Activated naive CD8-positive, alpha-beta T cell treated with anti-CD3 and anti-CD28 coated beads, Interleukin-2, amount 50 U/mL, for 16 hours (primary cell): Measurements from ENCODE around the gene CRMP1.

Experiments used
- DNase-seq: peaks from one replicate; pipeline ENCODE4 v3.0.0-alpha.2; 2020; ENCODE audit warnings: low read depth, low spot score

CRMP1 gene

DNA sequence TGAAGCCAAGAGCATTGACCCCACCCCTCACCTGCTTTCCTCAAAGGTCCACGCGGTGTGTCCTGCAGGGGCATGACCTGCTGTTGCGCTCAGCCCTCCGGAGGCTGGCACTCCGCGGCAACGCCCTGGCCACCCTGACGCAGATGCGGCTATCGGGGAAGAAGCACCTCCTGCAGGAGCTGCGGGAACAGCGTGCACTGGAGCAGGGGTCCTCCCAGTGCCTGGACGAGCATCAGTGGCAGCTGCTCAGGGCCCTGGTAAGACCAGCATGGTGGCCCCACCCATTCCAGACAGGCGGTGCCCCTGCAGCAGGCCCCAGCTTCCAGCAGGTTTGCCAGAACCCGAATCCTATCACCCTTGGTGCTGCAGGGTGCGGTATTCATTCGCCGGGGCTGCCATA is 95.9 kb downstream of the CRMP1 start:
- no peak for DNase-seq

DNA sequence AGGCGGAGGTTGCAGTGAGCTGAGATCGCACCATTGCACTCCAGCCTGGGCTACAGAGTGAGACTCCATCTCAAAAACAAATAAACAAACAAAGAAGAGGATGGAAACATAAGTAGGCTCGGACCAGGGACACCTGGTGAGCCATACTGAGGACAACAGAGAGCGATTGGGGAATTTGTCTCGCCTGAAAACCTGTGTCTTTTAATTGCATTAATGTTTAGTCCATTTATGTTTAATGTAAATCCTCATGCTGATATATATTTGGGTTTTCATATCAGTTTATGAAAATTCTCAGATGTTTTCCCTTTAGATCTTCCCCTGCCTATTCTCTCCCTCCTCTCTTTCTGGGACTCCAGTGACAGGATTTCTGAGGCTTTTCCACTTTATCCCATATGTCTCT is 97.3 kb downstream of the CRMP1 start:
- no peak for DNase-seq

DNA sequence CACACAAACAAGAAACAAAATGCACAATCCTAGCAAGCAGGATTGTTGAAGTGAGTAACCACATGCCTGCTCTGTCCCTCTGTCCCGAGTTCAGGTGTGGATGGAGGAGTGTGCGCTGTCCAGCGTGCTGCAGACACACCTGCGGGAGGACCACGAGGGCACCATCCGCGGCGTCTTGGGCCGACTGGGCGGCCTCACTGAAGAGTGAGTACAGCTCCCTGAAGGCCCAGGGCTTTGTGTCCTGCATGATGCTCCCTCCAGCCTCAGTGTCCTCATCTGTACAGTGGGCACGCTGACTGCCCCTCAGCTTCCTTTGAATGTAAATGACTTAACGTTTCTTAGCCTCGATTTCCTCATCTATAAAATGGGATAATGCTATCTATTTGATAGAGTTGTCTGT is 99.4 kb downstream of the CRMP1 start:
- DNase-seq: no peak

DNA sequence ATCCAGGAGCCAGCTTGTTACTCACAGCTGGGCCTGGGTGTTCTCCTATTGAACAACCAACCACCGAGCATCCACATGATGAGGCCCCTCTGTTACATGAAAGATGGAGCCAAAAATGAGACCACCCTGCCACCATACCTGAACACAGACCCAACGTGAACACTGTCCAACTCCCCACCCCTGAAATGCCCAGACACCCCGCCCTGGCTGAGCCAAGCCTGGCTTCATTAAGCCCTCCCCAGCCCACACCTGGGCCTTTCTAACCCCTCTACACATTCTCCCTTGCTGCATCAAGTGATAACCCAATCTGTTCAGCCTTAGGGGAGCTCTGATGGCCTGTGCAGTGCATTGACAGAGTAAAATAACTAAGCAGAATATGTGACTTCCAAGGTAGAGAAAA is 101.2 kb downstream of the CRMP1 start:
- no peak for DNase-seq

DNA sequence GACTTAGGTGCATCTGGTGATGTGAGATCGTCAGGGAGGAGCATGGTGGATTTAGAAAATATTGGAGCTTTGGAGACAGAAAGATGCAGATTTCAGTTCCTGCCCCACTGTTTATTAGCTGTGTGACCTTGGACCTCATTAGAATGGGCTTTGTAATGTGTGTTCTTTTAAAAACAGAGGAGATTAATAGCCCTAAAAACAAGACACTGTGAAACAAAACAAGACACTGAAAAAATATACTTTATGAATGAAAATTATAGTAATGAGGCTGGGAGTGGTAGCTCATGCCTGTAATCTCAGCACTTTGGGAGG is 102.4 kb downstream of the CRMP1 start:
- DNase-seq: no peak

DNA sequence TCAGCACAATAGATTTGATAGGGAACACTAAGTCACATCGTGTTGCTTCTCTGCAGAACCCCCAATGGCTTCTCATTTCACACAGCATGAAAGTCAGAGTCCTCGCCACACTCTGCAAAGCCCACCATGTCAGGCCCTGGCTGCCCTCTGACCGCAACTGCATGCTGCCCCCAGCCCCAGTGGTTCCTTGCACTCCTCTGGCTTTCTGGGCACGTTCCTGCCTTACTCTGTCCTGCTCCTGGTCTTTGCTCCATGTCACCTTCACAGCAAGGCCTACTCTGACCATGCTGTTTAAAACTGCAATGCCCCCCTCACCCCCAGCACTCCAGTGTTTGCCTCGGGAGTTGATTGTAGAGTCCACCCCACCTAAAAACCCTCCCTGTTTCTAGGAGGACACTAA is 103.7 kb downstream of the CRMP1 start:
- no peak for DNase-seq

DNA sequence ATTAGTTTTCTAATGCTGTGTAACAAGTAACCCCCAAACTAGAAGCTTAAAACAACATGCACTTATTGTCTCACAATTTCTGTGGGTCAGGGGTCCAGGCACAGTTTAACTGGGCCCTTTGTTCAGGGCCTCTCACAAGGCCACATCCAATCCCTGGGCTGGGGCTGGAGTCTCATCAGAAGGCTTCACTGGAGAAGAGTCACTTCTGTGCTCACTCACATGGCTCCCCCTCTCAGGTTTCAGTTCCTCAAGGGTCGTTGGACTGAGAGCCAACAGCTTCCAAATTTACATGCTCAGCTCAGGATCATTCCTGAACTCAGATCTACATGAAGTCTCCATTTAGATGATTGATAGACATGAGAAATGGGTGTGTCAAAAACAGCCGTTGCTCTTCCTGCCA is 104.7 kb downstream of the CRMP1 start:
- DNase-seq: no peak

DNA sequence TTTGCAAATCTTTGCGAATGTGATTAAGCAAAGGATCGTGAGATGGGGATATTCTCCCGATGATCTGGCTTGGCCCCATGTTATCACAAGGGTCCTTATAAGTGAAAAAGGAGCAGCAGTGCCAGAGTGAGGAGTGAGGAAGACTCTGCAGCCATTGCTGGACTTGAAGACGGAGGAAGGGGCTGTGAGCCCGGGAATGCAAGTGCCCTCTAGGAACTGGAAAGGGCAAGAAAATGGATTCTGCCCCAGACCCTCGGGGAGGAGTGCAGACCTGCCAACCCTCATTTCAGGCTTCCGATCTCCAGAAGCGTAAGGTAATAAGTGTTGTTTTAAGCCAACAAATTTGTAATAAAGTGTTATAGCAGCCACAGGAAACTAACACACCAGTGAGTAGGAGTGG is 105.6 kb downstream of the CRMP1 start:
- no peak for DNase-seq

DNA sequence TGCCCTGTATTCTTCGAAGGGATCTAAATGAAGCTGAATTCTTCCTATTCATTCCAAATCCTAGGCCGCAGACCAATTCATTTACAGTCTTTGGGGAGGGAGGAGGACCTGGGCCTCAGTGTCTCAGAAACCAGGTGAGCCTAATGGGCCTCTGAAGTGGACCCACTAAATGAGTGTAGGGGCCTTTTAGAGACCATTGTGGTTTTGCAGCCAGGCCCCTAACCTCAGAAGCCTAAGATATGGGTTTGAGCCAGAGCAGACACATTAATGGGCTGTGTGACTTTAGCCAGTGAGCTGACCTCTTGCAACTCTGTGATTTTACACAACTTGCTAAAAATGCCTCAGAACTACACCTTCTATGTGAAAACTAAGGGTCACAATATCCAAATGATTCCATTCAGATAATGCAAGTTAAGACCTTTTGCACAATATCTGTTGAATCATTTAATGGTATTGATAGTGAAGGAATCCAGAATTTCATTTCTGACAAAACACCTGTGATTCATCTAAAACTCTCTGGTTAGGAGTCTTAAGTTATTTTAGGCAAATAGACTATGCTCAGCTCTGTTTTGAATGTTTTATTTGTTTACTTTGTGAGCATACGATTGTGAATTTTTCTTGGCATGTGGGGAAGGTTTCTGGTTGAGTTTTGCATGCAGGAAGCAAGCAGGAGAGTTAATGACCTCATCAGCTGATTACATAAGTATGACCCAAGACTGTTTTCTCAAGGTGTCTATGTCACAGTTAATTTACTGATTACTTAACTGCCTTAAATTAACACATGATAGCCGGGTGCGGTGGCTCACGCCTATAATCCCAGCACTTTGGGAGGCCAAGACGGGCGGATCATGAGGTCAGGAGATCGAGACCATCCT is 106.8 kb downstream of the CRMP1 start:
- DNase-seq: no peak

DNA sequence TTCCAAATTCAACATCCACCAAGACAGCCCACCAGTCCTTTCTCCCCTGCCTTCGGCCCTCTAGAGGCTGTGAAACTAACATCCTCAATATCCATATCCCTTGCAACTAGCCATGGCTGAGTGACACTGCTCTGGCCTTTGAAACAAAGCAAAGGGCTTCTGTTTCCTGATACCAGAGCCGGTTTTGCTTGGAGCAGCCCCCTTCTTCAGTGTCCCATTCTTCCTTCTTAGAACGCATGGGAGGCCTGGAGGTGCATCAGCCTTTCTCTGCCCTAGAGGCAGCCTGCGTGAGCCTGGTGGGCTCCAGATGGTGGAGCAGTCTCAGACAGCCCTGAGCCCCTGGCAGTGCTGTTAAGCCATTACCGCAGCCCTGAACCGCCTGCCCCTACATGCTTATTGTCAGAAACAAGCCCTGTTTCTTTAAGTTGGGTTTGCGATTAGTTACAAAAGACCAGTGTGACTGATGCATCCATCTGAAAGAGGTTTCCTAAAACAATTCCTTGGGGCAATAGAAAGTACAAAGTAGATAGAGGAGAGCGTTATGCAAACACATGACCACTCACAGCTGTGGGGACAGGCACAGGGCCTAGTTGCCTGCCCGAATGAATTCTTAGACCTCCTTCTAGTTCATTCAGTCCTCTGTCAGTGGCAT is 107.8 kb downstream of the CRMP1 start:
- DNase-seq: no peak

DNA sequence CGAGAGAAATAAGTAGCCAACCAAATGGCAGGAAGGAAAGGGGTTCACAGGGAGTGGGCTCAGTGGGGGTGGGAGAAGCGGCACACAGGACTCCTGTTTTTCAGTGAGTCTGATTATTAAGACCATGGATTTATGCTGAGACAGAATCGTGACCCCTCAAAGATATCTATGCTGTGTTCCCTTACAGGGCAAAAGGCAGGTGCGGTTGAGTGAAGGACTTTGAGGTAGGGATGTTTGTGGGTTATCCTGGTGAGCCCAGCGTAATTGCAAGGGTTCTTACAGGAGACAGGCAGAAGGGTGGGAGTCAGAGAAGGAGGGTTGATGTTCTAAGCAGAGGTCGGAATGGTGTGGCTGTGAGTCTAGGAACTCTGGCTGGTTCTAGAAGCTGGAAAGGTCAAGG is 108.9 kb downstream of the CRMP1 start:
- DNase-seq: no peak

DNA sequence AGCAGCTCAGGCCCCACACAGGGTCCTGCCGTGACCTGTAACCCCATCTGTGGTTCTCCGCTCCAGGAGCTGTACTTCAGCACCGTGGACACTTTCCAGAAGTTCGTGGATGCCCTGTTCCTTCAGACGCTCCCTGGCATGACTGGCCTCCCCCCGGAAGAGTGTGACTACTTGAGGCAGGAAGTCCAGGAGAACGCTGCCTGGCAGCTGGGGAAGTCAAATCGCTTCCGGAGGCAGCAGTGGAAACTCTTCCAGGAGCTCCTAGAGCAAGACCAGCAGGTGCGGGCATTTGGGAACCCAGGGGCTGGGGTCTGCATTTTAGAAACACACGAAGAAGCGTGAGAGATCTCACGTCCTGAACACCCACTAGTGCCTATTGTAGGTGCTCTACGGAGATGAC is 109.4 kb downstream of the CRMP1 start:
- DNase-seq: no peak

DNA sequence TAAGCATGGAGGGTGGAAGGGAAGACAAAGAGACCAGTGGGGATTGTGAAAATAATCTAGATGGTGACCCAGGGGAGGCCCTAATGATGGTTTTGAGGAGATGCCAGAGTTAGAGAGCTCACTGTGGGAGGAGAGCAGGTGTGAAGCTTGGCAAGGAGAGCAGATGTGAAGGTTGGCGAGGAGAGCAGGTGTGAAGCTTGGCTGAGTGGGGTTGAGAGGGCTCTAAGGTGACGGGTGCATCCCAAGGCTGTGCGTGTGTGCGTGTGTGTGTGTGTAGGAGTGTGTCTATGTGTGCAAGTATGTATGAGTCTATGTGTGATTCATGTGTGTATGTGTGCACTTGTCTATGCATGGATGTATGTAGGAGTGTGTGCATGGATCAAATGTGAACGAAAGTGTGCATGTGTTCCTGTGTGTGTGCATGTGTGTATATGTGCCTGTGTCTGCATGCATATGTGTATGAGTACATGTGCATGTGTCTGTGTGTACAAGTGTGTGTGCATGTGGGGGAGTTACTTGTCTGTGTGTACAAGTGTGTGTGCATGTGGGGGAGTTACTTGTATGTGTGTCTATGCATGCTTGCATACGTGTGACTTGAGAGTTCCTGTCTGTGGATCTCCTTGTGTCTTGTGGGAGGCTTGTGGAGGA is 109.9 kb downstream of the CRMP1 start:
- DNase-seq: no peak

DNA sequence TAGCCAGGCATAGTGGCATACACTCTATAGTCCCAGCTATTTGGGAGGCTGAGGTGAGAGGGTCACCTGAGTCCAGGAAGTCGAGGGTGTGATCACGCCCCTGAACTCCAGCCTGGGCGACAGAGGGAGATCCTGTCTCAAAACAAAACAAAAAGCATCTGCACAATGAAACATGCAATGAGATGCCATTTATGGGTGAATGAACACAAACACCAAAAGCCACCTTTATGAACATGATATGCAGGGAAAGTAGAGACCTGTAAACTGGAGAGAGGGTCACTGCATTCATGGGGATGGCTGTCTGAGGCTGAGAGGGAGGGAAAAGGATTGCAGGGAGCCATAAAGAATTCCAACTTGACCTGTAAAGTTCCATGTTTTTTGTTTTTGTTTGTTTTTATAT is 111.2 kb downstream of the CRMP1 start:
- no peak for DNase-seq

DNA sequence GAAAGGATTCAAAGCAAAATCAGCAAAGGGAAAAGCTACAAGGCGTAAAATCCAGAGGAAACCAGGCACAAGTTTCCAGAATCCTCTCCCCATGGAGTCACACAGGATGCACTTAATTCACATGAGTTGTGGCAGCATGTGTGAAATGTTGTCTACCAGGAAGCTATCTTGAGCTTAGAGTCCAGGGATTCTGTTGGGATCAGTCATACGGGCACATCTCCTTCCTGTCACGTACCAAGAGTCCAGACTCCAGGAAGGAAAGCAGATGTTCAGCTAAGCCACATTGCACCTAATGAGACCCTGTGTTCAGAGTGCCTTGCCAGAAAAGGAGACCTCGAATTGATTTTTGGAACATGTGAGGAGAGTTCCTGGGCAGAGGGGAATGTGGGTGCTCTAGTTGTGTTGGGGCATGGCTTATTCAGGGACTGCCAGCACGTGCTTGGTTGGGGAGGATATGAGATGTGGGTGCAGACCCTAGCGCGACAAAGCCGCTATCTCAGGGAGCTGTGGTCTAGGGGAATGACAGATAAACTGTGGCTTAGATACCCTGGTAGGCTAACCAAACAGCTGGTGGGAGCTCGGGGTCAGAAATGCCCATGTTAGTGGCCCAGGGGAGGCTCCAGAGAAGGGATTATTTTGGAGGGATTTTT is 111.9 kb downstream of the CRMP1 start:
- DNase-seq: no peak

DNA sequence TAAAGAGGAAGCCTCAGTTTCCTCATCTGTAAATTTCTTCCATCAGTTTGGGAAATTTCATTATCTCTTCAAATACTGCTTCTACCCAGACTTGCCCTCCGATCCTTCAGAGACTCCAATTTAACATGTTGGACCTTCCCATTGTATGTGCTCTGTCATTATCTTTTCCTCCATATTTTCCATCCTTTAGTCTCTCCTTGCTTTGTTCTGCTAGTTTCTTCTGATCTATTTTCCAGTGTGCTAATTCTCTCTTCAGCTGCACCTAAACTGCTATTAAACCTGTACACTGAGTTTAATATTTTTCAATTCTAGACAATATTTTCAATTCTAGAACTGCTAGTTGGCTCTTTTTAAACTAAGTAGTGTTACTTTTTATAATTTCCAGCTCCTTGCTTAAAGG is 116.4 kb downstream of the CRMP1 start:
- DNase-seq: no peak

DNA sequence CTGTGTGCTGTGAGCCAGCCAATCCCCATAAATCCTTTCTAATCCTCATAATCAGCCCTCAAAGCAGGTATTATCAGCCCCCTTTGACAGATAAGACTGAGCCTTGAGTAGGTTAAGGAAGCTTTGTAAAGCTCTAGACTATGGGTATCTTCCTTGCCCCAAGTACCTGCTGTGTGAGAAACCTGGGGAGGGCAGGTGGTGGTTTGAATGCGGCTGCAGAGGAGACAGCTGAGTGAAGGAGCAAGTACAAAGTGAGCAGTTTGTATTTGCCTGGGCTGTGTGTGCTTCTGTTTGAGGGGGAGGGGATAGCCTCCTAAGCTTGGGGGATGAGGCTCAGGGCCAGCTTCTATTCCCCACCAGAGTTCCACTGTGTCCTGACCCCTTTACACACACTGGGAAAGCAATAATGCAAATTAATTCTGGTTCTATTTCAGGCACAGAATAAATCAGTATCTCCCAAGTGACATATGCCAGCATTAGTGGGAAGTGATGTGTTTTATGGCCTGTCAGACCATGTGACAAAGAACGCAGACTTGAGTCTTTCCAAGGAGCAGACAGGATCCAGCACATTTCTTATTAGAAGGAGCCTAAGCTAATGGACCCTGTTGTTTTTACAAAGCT is 118.4 kb downstream of the CRMP1 start:
- DNase-seq: no peak

DNA sequence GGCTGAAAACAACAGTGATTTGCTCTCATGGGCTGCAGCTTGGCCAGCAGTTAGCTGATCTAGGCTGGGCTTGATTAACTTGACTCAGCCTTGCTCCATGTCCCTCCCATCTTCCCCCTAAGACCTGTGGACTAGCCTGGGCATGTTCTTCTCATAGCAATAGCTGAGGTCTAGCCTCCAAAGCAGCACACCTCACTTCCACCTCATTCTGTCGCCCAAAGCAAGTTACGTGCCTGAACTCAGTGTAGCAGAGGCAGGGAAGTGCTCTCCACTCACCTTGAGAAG is 119.7 kb downstream of the CRMP1 start:
- DNase-seq: no peak

DNA sequence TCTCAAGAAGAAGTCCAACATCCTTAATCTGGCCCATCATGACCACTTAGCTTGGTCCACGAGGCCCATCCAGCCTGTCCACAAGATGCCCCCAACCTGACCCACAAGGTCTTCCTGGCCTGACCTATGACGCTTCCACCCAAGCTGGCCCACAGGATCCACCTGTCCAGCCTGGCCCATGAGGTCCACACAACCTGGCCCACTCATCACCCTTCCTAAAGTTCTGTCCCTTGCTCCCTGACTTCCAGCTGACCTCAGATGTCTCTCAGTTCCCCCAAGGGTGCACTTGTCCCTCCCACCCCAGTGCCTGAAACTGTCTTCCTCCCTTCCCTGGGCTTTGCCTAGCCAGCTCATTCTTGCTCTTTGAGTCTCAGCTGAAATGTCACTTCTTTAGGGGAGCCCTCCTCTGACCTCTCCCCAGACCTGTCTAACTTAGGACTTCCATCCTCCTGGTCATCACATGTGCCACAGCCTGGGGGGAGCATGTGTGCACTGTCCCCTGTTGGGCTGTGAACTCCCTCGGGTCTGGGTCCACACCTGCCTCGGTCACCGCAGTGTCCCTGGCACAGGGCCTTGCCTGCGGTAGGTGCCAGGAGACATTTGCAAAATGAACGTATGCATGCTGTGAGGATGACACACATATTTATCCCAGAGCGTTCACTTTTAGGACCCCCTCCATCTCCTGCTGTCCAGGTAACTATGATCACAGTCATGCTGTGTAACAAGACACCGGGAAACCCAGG is 120.2 kb downstream of the CRMP1 start:
- DNase-seq: no peak
